ENCODE data around the gene CRIP3. TPM values are rescaled to one million over a fixed set of nuclear protein-coding genes. Genes with fewer than 3 reads are reported as not detected.

The CRIP3 gene
- total RNA-seq, 1 donor = 0.84 TPM

DNA sequence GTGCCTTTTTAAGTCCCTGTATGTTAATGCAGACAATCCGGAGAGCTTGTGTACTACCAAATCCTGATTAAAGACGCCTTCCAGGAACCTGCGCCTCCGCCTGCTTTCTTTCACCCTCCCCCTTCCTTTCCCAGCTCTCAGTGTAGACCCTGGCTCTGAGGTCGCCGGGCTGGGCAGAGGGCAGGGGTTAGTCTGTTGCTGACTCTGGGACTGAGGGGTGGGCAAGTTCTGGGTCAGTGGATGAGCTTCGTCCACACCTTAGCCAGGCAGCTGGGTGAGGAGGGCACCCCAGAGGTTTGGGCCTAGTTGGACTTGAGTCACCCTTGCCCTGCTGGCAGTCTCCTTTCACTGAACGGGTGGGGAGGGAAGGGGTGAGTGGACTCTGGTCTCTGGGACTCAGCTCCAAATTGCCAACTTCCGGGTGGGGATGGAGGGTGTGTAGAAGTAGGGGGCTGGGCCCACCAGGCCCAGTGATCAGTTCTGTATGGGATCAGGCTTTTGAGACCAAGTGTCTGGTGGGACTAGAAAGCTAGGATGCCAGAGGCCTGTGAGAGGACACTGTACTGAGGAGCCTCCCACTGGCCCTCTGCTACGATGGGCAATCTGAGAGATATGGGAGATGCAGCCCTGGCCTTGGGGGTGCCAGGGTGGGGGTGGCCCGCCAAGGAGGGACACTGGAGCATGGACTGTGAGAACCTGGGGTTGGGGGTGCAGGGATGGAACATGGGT is 31.9 kb downstream of the CRIP3 start:
- Histone ChIP-seq H3K9me3 (ENCODE audit: low read depth, low read length) (no peaks in the 10 kb centered on the region), H3K4me1 (ENCODE audit: insufficient read depth, low read length) (peaks cover 14% of the 10 kb centered on the region), H3K27me3 (ENCODE audit: insufficient read depth, low read length) (peaks cover 35% of the 10 kb centered on the region), H3K4me3 (ENCODE audit: low read length) (no peak overlapping the region)

DNA sequence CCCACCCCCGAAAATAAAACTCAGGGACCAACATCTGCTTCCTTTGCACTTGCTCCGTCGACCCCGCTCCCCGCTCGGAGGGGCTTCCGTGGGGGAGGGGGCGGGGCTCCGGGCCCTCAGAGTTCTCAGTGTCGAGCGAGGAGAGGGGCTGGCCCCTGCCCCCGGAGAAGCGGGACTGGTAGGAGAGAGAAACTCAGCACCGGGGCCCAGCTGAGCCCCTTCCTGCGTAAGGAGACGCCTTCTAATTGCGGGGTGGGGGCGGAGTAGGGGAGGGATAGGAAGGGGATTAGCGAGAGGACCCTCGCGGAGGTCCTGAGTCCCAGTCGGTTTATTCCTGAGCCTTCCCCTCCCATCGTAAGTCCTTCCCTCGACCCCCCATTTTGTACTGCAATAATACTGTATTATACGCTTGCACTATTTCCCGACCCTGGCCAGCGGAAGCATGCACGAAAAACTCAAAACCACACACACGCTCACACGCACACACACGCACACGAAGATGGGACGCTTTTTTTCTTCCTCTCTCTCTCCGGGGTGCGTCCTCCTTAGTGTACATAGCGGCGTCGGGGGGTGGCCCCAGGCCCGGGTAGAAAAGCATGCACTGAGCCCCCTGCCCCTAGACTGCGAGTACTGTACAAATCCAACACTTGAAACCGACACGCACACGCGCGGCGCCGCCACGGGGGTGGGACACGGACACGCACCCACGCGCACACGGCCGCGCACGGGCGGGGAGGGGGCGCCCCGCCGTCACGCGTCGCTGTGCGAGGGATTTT is 32.6 kb downstream of the CRIP3 start:
- Histone ChIP-seq H3K4me3 (ENCODE audit: low read length) (peak overlapping the region; percentile 12), H3K9me3 (ENCODE audit: low read depth, low read length) (no peaks in the 10 kb centered on the region), H3K27me3 (ENCODE audit: insufficient read depth, low read length) (peaks cover 35% of the 10 kb centered on the region), H3K4me1 (ENCODE audit: insufficient read depth, low read length) (peaks cover 19% of the 10 kb centered on the region)

DNA sequence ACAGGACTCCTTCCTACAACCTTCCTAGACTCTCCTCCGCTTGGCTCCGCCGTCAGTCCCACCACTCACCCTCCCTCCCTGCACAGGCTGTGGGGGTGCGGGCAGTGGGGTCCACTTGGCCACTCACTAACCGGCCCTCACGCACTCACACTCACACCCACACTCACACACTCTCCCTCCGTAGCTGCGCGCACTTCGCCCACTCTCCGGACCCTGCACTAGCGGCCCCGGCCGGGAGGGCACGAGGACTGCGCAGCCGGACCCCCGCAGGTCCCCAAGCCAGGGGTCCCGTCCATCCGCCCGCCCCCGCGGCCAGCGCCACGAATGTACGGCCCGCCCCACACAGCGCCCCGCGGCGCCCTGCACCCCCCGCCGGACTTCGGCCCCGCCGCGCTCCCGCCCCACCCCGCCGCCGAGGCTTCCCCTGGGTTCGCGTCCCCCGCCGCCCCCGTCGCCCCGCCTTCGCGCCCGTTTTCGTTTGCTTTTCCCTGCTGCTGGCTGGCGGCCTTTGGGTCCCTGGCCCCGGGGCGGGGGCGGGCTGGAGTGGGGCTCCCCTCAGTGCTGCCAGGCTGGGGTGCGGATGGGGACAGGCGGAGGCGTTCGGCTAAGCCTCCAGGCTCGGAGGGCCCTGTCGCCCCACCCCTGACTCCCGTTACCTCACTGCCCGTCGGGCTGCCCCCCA is 33.6 kb downstream of the CRIP3 start:
- H3K27me3 ChIP-seq (ENCODE audit: insufficient read depth, low read length) = peaks cover 35% of the 10 kb centered on the region

DNA sequence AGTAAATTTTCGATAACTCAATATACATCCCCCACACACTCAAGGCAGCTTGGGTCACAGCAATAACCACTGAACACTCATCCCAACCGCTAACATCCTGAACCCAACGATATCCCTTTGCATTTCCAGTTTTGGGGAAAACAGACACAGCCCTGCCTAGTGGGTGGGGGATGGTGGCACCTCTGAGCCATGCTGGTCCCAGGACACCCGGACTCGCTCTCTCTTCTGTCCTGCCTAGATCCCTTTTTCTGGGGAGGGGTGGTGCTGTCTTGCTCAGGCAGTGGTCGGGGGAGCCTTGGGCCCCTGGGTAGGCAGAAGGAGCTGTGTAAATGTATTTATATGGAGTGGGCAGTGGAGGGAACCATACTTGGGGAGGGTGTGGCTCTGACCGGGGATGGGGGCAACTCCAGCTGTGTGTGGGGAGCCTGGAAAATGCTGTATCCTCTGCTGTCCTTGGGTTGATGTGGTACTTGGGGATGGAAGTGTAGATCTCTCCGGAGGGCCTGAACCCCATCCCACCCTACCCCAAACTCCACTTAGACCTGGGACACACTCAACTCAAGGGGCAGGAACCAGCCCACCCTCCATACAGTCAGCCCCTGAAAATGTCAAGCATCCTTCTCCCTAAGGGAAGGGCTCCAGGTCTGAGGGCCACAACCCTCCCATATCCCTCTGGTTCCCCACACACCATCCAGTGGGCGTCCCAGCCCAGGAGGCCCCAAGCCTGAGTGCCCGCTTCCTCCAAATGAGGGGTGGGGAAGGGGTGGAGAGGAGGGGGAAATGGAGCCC is 34.3 kb downstream of the CRIP3 start:
- peaks cover 35% of the 10 kb centered on the region for H3K27me3 ChIP-seq (ENCODE audit: insufficient read depth, low read length)
- H3K4me1 ChIP-seq (ENCODE audit: insufficient read depth, low read length) = peaks cover 25% of the 10 kb centered on the region
- no peaks in the 10 kb centered on the region for H3K9me3 ChIP-seq (ENCODE audit: low read depth, low read length)
- no peak overlapping the region for H3K4me3 ChIP-seq (ENCODE audit: low read length)

More for the DNA sequence above, 33.6 kb downstream of the CRIP3 start:
- no peak overlapping the region for H3K4me3 ChIP-seq (ENCODE audit: low read length)
- no peaks in the 10 kb centered on the region for H3K9me3 ChIP-seq (ENCODE audit: low read depth, low read length)
- H3K4me1 ChIP-seq (ENCODE audit: insufficient read depth, low read length) = peaks cover 21% of the 10 kb centered on the region

DNA sequence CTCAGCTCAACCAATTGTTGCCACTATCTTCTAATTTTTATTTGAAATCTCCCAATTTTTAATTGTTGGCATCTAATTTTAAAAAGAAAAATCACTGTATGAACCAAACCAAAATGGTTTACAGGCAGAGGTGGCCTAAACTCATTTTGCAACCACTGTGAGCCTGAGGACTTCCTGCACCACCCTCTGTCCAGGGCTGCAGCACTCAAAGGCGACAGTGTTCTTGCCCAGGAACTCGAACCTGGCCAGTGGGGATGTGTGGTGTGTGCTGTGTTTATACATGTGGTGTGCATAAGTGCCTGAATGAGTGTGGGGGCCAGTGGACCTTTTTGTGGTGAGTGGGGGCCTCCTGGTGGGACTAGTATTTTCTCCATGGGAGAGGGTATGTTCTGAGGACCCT is 34.9 kb downstream of the CRIP3 start:
- Histone ChIP-seq H3K4me1 (ENCODE audit: insufficient read depth, low read length) (peaks cover 31% of the 10 kb centered on the region), H3K27me3 (ENCODE audit: insufficient read depth, low read length) (peaks cover 40% of the 10 kb centered on the region), H3K9me3 (ENCODE audit: low read depth, low read length) (no peaks in the 10 kb centered on the region), H3K4me3 (ENCODE audit: low read length) (no peak overlapping the region)

DNA sequence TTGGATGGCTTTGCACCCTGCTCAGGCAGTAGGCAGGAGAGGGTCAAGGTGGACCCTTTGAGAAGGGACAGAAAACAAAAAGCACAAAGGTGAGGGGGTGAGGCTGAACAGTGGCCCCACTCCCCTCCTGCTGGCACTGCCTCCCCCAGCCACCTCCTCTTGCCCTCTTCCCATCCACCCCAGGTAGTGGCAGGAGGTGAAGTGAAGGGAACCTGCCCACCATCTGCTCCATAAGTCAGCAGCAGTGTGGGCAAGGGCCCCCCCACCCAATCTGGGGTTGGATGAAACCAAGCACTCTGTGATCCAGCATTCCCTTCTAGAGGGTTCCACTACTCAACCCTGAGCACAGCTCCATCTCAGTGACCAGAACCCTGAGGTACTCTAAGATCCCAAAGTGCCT is 36.7 kb downstream of the CRIP3 start:
- Histone ChIP-seq H3K27me3 (ENCODE audit: insufficient read depth, low read length) (peaks cover 37% of the 10 kb centered on the region), H3K4me3 (ENCODE audit: low read length) (no peak overlapping the region), H3K4me1 (ENCODE audit: insufficient read depth, low read length) (peaks cover 31% of the 10 kb centered on the region), H3K9me3 (ENCODE audit: low read depth, low read length) (no peaks in the 10 kb centered on the region)

DNA sequence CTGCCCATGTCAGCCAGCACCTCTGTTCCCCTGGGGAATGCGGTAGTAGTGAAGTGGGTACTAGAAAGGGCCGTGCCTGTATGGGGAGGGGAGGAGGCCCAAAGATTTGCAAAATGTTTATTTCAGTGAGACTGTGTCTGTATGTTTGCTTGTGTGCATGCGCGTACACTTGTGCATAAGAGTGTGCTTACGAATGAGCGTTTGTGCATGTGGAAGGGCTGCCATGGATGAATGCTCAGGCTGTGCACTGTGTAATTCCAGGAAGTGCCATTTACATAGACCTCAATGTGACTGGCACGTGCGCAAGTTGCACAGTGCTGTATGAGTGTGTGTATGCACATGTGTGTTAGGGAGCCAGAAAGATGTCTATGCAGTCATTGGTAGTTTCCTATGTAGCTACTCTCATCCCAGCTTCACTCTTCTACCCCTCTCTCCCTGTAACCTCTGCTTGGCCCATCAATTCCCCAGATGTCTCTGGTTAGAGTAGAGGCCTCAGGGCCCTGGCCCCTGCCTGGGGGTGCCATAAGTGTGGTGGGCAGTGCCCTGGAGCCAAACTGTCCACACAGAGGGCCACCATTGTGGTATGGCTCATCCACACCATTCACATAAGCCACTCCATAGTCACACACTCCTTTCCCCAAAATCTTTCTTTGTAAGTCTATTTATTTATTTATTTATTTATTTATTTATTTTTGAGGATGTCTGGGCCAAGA is 37.4 kb downstream of the CRIP3 start:
- peaks cover 25% of the 10 kb centered on the region for H3K4me1 ChIP-seq (ENCODE audit: insufficient read depth, low read length)
- no peaks in the 10 kb centered on the region for H3K9me3 ChIP-seq (ENCODE audit: low read depth, low read length)
- H3K4me3 ChIP-seq (ENCODE audit: low read length) = no peak overlapping the region
- H3K27me3 ChIP-seq (ENCODE audit: insufficient read depth, low read length) = peaks cover 30% of the 10 kb centered on the region

DNA sequence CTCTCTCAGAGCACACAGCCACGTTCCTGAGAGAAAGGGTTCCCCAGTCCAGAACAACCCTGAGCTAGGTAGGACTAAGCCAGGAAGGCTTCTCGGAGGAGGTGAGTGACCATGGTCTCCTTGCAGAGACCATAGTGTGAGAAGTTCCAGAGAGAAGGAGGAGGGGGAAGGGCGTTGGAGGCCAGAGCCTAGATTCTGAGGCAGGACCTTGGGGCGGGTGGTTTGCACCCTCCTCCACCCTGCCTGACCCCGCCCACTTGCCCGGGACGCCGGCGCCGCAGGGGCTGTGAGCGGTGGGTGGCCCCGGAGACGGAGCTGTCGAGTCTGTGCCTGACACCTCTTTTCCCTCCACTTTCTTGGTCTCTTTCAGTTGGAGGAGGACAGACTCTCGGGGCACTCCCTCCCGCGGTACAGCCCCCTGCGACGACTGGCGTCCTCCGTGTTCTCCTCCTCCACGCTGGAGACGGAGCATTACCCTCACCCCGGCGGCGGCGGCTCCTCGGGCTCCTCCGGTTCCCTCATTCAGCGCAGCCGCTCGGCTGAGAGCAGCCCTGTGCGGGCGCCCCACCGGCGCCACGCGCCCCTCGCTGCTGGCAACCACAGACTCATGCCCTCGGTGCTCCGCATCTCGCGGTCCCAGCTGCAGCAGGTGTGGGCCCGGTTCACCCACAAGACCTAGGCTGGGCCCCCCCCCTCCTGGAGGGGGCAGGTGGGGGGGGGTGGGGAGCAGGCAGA is 39.2 kb downstream of the CRIP3 start:
- H3K9me3 ChIP-seq (ENCODE audit: low read depth, low read length) = no peaks in the 10 kb centered on the region
- peak overlapping the region; percentile 24 for H3K4me3 ChIP-seq (ENCODE audit: low read length)
- peaks cover 19% of the 10 kb centered on the region for H3K27me3 ChIP-seq (ENCODE audit: insufficient read depth, low read length)
- H3K4me1 ChIP-seq (ENCODE audit: insufficient read depth, low read length) = peaks cover 17% of the 10 kb centered on the region

DNA sequence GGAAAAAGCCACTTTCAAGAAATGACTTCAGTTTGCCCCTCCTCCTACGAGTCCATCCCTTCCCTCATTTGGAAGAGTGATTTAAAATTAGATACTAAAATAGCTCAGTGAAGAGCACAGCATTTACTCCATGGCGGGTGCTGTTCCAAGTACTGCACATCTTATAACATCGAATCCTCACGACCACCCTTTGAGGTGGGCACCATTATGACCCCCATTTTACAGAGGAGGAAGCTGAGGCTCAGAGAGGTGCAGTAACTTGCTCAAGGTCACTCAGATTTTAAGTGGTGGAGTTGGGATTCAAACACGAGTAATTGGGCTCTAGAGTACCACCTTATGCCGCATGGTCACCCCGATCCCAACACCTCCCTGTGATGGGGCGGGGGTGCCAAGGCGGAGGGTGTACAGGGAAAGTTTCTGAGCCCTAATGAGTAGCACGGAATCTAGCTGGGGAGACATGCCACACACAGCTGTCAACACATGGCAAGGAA is 39.8 kb downstream of the CRIP3 start:
- H3K27me3 ChIP-seq (ENCODE audit: insufficient read depth, low read length) = peaks cover 13% of the 10 kb centered on the region
- H3K4me3 ChIP-seq (ENCODE audit: low read length) = no peak overlapping the region
- no peaks in the 10 kb centered on the region for H3K9me3 ChIP-seq (ENCODE audit: low read depth, low read length)
- peaks cover 17% of the 10 kb centered on the region for H3K4me1 ChIP-seq (ENCODE audit: insufficient read depth, low read length)

DNA sequence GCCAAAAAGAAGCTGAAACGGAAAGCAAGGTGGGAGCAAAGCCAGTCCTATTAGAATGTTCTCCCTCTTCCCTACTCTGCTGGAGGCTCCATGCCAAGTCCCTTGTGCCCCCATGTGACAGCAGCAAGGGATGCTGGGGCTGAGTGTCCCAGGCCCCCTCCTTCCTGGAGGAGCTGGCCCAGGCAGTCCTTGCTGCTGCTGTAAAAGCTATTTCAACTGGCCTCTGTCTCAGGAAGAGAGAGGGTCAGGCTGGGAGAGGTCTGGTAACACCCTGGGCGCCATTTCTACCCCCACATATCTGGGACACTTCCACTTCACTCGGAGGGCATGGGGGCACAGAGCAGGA is 40.3 kb downstream of the CRIP3 start:
- H3K4me3 ChIP-seq (ENCODE audit: low read length) = no peak overlapping the region
- peaks cover 8% of the 10 kb centered on the region for H3K27me3 ChIP-seq (ENCODE audit: insufficient read depth, low read length)
- no peaks in the 10 kb centered on the region for H3K9me3 ChIP-seq (ENCODE audit: low read depth, low read length)
- peaks cover 17% of the 10 kb centered on the region for H3K4me1 ChIP-seq (ENCODE audit: insufficient read depth, low read length)

DNA sequence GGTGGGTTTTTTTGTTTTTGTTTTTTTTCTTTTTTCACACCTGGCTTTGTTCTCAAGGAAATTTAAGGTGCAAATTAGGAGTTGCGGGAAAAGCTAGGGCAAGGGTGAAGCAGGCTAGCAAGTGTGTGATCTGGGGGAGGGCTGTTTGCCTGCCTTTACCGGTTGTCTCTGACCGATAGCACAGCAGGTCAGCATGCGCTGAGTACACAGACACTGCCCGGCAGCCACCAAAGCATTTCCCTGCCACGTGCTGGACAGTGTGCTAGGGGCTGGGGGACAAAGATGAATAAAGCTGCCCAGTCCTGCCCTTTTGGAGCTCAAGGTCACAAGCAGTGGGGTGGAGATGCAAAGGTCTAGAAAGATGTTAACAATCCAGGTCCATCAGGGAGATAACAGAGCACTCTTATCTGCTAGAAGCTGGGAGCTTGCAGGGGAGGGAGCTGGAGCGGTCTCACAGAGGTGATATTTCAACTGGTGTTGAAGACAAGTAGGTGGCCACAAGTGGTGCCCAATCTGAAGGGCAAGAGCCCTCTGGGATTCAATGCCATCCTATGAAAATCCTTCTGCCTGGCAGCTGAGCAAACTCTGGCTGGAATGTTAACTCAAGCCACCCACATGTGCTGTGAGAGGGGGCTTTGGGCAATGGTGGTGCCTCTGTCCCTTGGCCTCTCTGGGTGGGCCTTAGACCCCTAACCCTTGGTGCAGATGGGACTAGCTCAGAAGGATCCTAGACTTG is 40.8 kb downstream of the CRIP3 start:
- Histone ChIP-seq H3K9me3 (ENCODE audit: low read depth, low read length) (no peaks in the 10 kb centered on the region), H3K27me3 (ENCODE audit: insufficient read depth, low read length) (peaks cover 6% of the 10 kb centered on the region), H3K4me3 (ENCODE audit: low read length) (no peak overlapping the region), H3K4me1 (ENCODE audit: insufficient read depth, low read length) (peaks cover 17% of the 10 kb centered on the region)

DNA sequence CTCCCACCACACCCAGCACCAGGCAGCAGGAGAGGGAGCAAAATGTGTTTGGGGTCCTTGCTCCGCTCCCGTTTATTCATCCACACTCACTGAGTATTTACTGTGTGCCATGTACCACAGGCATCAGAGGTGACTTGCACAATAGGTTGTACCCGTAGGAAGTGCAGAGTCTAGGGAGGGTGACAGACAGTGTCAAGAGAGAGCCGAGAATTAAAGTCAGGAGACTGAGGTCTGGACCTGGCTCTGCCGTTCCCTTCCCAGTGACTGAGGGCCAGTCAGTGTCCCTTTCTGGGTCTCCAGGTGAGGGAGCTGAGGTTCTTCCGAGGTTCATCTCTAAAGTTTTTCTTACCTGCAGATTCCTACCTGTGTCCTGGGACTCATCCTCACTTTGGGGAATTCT is 43.1 kb downstream of the CRIP3 start:
- Histone ChIP-seq H3K4me1 (ENCODE audit: insufficient read depth, low read length) (peaks cover 10% of the 10 kb centered on the region), H3K4me3 (ENCODE audit: low read length) (no peak overlapping the region), H3K9me3 (ENCODE audit: low read depth, low read length) (no peaks in the 10 kb centered on the region), H3K27me3 (ENCODE audit: insufficient read depth, low read length) (peaks cover 6% of the 10 kb centered on the region)

DNA sequence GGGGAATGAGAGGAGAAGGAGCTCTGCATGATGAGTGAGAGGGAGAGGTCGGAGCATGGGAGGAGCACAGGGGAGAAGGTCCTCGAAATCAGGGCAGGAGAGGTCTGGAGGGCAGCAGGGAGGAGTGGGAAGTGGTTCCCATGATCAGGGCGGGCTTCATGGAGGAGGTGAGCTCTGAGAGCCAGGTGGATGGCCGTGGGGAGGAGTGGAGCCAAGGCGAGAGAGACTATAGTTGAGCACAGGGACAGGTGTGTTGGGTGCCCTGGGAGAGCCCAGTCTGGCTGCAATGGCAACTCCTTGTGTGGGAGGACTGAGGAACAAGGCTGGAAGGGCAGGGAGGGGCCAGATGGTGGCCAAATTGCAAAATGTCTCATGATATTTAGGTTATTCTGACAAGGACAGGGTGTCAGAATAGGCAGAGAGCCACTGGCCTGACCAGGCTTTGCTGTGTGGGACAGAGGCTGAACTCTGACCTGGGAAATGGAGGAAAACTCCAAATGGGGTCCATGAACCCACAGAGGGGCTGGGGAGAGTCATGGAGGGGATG is 44.0 kb downstream of the CRIP3 start:
- Histone ChIP-seq H3K27me3 (ENCODE audit: insufficient read depth, low read length) (peaks cover 6% of the 10 kb centered on the region), H3K4me3 (ENCODE audit: low read length) (no peak overlapping the region), H3K4me1 (ENCODE audit: insufficient read depth, low read length) (peaks cover 10% of the 10 kb centered on the region), H3K9me3 (ENCODE audit: low read depth, low read length) (no peaks in the 10 kb centered on the region)

Data from mononuclear cell (primary cell).